Measurements from ENCODE around the gene SLC40A1. TPM values are rescaled to one million over a fixed set of nuclear protein-coding genes. Genes with fewer than 3 reads are reported as not detected.

Gene SLC40A1
- total and polyA plus RNA-seq, 2 of the 8 experiments (the other 6 are each of a cell fraction or from before 2014, with no cell fraction given), result 0.03 TPM; not detected in 1

DNA sequence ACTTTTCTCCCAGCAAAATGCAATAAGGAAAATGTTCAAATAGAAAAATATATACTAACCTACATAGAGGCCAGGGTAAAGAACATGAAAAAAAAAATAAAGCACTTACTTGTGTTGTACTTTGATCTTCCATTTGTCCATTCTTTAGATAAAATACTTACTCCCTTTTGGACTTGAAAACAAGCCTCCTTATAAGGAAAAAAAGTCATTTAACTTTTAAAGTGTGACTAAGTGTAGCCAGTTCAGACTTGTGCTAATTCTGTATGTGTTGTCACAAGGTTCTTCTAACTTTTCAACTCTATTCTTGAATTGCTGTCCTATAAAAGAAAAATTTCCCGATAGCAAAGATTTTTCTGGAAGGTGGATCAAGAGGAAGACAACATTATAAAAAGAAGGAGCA, 23.2 kb downstream of the SLC40A1 start:
- Histone ChIP-seq H3K79me2 (ENCODE audit: control insufficient read depth in 1 of 2, insufficient read depth in 2 of 2, low read length in 2 of 2) (no peaks in the 10 kb centered on the region), H3K4me2 (ENCODE audit: insufficient read depth in 1 of 2, low read depth in 2 of 2, low read length in 2 of 2) (no peak overlapping the region), H2AFZ (ENCODE audit: low read length) (no peak overlapping the region), H2BK5ac (ENCODE audit: low read depth, low read length) (no peak overlapping the region), H2AK5ac (ENCODE audit: low read depth, low read length) (no peak overlapping the region), H3K27me3 (replicated peaks in 1 of 4; ENCODE audit: control insufficient read depth in 3 of 4, extremely low read depth in 1 of 4, insufficient read depth in 3 of 4, low read length in 3 of 4) (no peaks in the 10 kb centered on the region), H3K36me3 (ENCODE audit: control insufficient read depth in 2 of 4, insufficient read depth in 4 of 4, low read length in 3 of 4) (no peaks in the 10 kb centered on the region), H3K14ac (ENCODE audit: insufficient read length) (no peak overlapping the region), H3K56ac (replicated peaks; ENCODE audit: insufficient read length, low read depth, low read length) (no peak overlapping the region), H3K9me3 (ENCODE audit: insufficient read depth in 2 of 2, low read depth in 1 of 2, low read length in 1 of 2) (no peaks in the 10 kb centered on the region), H2BK20ac (ENCODE audit: low read length) (no peak overlapping the region), H3K18ac (ENCODE audit: extremely low read depth, low read length) (no peak overlapping the region), H4K20me1 (replicated peaks in 1 of 2; ENCODE audit: control insufficient read depth in 1 of 2, insufficient read depth in 2 of 2, low read length in 2 of 2) (no peaks in the 10 kb centered on the region), H4K91ac (replicated peaks; ENCODE audit: insufficient read length, low read length) (no peak overlapping the region), H4K5ac (ENCODE audit: insufficient read length, low read depth, low read length) (no peak overlapping the region), H2BK15ac (ENCODE audit: low read length) (no peak overlapping the region), H3K79me1 (ENCODE audit: low read depth, low read length) (no peaks in the 10 kb centered on the region), H2BK120ac (replicated peaks; ENCODE audit: low read depth, low read length) (no peak overlapping the region), H3K9ac (replicated peaks in 1 of 4; ENCODE audit: extremely low read depth in 1 of 4, low read depth in 3 of 4, low read length in 3 of 4) (no peak overlapping the region), H3K4ac (replicated peaks; ENCODE audit: insufficient read length, low read depth, low read length) (no peak overlapping the region), H3K23ac (ENCODE audit: insufficient read length) (no peak overlapping the region), H3K27ac (ENCODE audit: low read depth, low read length) (no peak overlapping the region), H2BK12ac (ENCODE audit: low read depth, low read length) (no peak overlapping the region), H3K4me1 (replicated peaks in 1 of 4; ENCODE audit: control insufficient read depth in 3 of 4, insufficient read depth in 4 of 4, low read length in 3 of 4) (peaks cover 0 to 6% (median 2%) of the 10 kb centered on the region in 4 experiments; a peak in 2 of 7 replicates), H4K8ac (ENCODE audit: extremely low read depth, insufficient read depth, low read length) (no peak overlapping the region), H3K23me2 (ENCODE audit: low read depth, low read length) (no peaks in the 10 kb centered on the region), H3K4me3 (ENCODE audit: extremely low read depth in 1 of 4, insufficient read depth in 2 of 4, low read depth in 3 of 4, low read length in 4 of 4) (no peak overlapping the region)
- ChIA-PET POLR2A (ENCODE audit: partially characterized antibody) (no interaction called here), CTCF (ENCODE audit: partially characterized antibody) (no interaction called here)
- 96% methylated on average over 1 of the region's 1 CpG; no CpG with 5 or more reads in 1 of the 2 experiments for WGBS, 2 experiments (ENCODE audit: extremely low coverage in 1 of 2, insufficient coverage in 1 of 2, insufficient read length in 1 of 2, insufficient replicate concordance in 2 of 2, low coverage in 1 of 2, low lambda C conversion rate in 2 of 2, missing lambda C conversion rate in 1 of 2)
- no peak for TF ChIP-seq JUND (IDR thresholded peaks at IDR 0.05; ENCODE audit: low read length)
- no peak for TF ChIP-seq CEBPB (IDR thresholded peaks at IDR 0.05; ENCODE audit: low read depth, low read length)
- TF ChIP-seq RBBP5 (IDR thresholded peaks at IDR 0.05; ENCODE audit: borderline replicate concordance, low read depth, low read length), result no peak
- no peak for TF ChIP-seq RAD21 (IDR thresholded peaks at IDR 0.05 in 1 of 2, conservative IDR thresholded peaks at IDR 0.05 in 1 of 2; ENCODE audit: low read depth in 2 of 2, low read length in 2 of 2)
- no peak for TF ChIP-seq CREB1 (IDR thresholded peaks at IDR 0.05)
- no peak for TF ChIP-seq ZNF274 (IDR thresholded peaks at IDR 0.05; ENCODE audit: borderline replicate concordance, extremely low read depth, low read length)
- no peak for TF ChIP-seq CHD1 (IDR thresholded peaks at IDR 0.05; ENCODE audit: low read depth, low read length)
- TF ChIP-seq JUN (IDR thresholded peaks at IDR 0.05; ENCODE audit: low read depth, low read length), result no peak
- no peak for TF ChIP-seq EP300 (IDR thresholded peaks at IDR 0.05; ENCODE audit: borderline replicate concordance in 1 of 2, low read depth in 2 of 2, low read length in 2 of 2)
- TF ChIP-seq, protein P1, sequence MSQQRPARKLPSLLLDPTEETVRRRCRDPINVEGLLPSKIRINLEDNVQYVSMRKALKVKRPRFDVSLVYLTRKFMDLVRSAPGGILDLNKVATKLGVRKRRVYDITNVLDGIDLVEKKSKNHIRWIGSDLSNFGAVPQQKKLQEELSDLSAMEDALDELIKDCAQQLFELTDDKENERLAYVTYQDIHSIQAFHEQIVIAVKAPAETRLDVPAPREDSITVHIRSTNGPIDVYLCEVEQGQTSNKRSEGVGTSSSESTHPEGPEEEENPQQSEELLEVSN (IDR thresholded peaks at IDR 0.05), result no peak
- no peak for TF ChIP-seq GABPA (IDR thresholded peaks at IDR 0.05; ENCODE audit: borderline replicate concordance, insufficient read depth, low read length)
- no peak for TF ChIP-seq SAP30 (IDR thresholded peaks at IDR 0.05; ENCODE audit: insufficient read depth, insufficient replicate concordance, low read length)
- DNase-seq (ENCODE audit: low read depth in 1 of 2, low spot score in 2 of 2) (no peak), FAIRE-seq (no peak)

Data from H1 (cell line).